GM18526 (cell line): Measurements from ENCODE around the gene ZNF823.

Source experiments
- POLR2A ChIP-seq: IDR thresholded peaks from 3 replicates; pipeline ENCODE4 v1.6.1; 2011; ENCODE audit not compliant: insufficient read length; ENCODE audit errors: extremely low read depth

The ZNF823 gene

DNA sequence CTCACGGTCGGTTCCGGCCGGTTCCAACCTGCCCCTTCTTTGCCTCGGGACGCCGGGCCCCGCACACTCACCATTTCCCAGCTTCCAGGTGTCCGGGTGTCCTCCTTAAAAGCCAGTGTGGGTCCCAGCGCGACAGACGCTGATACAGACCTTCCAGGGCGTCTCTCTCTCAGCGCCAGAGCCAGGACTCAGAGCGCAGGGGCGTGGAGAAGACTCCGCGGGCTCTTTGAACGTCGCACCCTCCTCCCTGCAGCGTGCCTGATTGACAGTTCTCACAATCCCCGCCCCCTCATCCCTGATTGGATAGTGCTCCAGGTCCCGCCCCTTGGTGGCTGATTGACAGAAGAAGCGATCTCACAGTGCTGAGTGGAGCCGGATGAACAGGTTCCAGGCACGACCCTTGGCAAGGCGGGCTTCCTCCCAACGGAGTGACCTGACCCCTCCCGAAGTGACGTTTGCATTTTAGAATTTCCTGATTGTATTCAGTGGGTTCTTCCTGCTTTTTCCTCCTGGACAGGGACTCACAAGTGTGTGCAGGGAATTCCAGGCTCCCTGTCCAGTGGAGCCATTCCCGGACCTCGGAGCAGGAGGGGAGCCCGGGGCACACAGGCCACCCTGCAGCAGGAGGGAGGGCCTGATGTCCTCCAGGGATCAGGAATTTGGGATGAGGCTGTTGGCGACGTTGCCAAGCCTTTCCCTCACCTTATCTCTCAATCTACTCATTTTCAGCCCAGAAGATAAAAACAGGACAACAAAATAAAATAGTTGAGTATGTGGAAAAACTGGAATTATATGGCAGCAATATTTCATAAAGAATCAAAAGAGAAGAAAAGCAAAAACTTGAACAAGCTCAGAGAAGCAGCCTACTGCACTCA, at the start of gene ZNF823:
ZNF823 (minus strand) TSS at position 201 of the 875 bp plus-strand sequence; CDS start at position 74, 127 bp downstream.
- TF ChIP-seq POLR2A: peak; percentile 64

DNA sequence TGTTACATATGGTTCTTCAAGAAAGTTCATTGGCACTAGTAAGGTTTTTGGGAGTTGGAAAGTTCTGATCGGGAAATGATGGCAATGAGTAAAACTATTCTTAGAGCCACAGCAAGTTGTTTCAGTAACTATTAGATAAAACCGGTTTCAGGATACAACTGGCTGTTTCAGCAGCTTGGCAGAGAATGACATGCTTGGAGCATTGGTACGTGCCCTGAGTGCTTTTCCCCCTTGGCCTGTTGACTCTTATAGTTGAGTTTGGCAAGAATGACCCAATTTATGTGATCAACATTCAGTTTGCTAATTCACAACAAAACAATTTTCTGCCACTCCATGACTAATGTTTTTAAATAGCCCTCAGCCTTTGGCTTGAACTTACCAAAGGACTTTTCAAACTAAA, 48.8 kb upstream of the ZNF823 start:
- no peak for TF ChIP-seq POLR2A

DNA sequence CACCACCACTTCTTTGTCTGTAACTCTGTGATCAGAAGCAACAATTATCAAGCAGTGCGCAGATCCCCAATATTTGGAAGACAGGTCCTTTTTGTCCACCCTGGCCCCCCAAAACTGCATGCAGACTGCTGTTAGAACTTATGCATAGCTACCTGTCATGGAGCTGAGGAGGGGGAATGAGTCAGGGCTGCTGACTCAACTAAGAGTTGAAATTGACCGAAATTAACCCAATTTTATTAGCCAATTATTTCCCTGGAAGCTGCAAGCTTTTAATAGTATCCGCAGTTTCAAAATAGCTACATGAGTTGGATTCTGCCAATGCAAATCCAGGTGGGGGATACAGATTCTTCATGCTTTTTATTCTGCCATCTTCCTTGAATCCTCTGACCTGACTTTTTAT, 45.6 kb upstream of the ZNF823 start:
- no peak for TF ChIP-seq POLR2A

DNA sequence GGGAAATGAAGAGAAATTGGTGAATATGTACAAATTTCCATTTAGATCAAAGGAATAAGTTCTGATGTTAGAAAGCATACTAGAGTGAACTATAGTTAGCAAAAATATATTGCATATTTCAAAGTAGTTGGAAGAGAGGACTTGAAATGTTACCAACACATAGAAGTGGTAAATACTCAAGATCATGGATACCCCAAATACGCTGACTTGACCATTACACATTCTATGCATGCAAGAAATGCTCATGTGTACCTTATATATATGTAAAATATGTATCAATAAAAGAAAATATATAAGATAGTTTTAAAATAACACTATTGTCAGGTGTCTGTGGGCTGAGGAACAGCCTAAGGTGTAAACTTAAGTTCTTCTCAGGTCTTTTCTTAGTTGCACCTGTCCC, 45.0 kb upstream of the ZNF823 start:
- no peak for TF ChIP-seq POLR2A

DNA sequence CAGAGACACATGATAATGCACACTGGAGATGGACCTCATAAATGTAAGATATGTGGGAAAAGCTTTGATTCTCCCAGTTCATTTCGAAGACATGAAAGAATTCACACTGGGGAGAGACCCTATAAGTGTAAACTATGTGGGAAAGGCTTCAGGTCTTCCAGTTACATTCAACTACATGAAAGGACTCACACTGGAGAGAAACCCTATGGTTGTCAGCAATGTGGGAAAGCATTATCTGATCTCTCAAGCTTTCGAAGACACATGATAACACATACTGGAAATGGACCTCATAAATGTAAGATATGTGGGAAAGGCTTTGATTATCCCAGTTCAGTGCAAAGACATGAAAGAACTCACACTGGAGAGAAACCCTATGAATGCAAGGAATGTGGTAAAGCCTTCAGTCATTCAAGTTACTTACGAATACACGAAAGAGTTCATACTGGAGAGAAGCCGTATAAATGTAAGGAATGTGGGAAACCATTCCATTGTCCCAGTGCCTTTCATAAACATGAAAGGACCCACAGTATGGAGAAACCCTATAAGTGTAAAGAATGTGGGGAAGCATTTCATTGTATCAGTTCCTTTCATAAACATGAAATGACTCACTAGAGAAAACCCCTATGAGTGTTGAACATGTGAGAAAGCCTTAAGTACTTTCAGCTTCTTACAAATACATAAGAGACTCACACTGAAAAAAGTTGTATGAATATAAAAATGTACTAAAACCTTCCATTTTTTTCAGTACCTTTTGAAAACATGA, 42.7 kb upstream of the ZNF823 start:
- no peak for TF ChIP-seq POLR2A

DNA sequence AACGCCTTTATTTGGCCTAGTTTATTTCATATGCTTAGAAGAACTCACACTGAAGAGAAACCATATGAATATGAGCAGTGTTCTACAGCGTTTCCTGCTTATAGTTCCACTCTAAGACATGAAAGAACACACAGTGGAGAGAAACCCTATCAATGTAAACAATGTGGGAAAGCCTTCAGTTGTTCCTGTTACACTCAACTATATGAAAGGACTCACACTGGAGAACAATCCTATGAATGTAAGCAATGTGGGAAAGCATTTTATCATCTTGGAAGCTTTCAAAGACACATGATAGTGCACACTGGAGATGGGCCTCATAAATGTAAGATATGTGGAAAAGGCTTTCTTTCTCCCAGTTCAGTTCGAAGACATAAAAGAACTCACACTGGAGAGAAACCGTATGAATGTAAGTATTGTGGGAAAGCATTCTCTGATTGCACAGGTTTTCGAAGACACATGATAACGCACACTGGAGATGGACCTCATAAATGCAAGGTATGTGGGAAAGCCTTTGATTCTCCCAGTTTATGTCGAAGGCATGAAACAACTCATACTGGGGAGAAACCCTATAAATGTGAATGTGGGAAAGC, 41.8 kb upstream of the ZNF823 start:
- no peak for TF ChIP-seq POLR2A

DNA sequence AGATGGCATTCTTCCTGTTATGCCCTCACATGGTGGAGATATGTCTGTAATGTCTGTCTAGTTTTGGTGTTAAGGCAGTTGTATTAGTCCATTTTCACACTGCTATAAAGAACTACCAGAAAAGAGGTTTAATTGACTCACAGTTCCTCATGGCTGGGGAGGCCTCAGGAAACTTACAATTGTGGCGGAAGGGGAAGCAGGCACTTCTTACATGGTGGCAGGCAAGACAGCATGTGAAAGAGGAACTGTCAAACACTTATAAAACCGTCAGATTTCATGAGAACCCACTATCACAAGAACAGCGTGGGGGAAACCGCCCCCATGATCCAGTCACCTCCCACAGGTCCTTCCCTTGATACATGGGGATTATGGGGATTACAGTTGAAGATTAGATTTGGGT, 31.2 kb upstream of the ZNF823 start:
- TF ChIP-seq POLR2A: no peak

DNA sequence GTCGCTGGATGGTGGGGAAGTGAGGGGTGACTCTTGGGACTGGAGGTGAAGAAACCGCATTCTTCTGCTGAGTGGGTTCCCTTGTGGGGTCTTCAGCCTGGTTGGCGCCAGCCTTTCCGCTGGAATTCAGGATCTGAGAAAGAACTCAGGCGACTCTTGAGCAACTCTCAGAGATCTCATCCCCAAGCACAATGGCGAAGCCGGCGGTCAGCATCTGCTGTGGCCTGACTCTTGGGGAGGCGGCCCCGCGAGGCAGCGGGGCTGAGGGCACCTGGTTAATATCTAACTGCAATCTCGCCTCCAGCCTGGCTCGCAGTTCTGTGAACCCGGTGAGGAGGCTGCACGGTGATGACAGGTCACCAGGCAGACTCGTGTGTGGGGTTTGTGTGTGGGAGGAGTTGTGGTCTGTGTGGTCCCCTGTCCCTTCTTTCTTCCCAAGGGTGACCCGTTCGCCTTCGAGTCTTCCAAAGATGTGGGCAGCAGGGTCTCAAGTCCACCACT, 28.9 kb upstream of the ZNF823 start:
- peak; percentile 25 for TF ChIP-seq POLR2A

DNA sequence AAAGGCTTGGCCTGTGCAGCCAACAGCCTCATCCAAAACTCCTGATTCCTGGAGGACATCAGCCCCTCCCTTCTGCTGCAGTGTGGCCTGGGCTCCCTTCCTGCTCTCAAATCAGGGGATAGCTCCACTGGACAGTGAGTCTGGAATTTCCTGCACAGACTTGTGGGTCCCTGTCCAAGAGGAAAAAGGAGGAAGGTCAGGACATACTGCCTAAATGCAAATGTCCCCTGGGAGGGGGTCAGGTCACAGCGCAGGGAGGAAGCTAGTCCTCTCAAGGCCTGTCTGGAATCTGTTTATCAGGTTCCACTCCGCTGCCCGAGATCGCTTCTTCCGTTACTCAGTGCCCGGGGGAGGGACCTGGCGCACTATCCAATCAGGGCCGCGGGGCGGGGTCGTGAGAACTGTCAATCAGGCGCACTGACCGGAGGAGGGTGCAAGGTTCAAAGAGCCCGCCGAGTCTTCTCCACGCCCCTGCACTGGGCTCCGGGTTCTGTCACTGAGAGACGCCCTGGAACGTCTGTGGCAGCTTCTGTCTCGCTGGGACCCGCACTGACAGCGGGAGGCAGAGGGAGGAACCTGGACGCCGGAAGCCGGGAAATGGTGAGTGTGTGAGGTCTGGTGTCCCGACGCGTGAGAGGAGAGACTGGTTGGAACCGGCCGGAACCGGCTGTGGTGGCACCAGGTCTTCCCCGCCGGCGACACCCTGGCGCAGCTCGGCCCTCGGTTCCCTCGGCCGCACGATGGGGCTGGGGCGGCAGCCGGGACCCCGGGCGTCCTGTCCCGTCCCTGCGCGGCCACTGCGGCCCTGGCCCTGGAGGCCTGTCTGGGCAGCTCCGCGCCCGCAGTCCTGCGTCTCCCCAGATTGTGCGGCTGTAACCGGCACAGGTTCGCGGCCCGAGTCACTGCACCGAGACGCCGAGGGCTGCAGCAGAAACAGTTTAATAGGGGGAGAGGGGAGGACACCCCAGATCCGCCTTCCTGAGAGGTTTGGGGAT, 28.1 kb upstream of the ZNF823 start, which contains the start of gene ZNF441:
ZNF441 (plus strand) TSS at position 404 of the 995 bp plus-strand sequence; CDS start at position 598, 194 bp downstream.
- TF ChIP-seq POLR2A: peak; percentile 80

DNA sequence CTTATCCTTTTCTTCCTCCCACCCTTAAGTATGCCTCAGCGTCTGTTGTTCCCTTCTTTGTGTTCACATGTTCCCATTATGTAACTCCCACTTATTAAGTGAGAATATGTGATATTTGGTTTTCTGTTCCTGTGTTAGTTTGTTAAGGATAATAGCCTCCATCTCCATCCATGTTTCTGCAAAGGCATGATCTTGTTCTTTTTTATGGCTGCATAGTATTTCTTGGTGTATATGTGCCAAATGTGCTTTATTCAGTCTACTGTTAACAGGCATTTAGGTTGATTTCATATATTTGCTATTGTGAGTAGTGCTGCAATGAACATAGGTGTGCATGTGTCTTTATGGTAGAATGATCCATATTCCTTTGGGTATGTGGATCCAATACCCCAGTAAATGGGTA, 24.9 kb upstream of the ZNF823 start:
- no peak for TF ChIP-seq POLR2A

DNA sequence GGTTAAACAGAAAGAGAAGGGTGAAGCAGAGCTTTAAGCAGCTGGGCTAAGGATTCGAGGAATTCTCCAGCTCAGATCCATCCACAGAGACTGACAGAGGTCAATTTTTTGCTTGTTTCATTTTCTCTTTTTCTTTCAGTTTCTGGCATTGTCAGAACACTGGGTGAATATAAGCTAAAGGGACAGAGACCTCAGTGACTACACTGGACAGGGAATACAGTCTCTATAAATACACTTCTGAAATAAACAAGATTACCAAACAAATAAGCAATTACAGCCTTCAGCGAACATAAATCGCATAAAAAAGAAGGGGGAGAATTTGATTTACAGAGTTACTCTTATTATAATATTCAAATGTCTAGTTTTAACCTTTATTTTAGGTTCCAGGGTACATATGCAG, 24.4 kb upstream of the ZNF823 start:
- TF ChIP-seq POLR2A: no peak

DNA sequence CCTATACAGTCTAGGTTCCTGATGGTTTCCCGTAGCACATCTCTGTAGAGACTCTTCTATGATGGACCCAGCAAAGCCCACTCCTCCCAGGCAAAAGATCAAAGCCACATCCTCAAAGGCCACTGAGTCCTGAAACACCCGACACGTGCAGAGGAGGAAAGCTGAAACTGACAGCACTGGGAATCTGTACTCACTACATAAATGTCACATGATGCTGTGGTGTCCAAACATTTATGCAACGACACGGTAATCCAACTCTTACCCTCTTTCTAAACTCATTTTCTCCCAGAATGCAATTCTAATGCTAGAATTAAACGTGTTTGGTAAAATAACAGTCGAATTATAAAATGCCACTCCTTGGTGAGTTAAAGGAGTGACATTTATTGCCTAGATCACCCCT, 21.1 kb upstream of the ZNF823 start:
- no peak for TF ChIP-seq POLR2A

DNA sequence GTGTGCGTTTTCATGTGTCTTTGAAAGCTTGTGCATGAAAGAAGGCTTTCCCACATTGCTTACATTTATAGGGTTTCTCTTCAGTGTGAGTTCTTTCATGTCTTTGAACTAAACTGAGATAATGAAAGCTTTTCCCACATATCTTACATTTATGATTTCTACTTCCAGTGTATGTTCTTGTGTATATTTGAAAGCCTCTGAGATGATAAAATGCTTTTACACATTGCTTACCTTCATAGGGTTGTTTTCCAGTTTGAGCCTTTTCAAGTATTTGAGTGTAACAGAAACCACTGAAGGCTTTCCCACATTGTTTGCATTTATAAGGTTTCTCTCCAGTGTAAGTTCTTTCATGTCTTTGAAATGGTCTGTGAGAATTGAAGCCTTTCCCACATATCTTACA, 18.2 kb upstream of the ZNF823 start:
- no peak for TF ChIP-seq POLR2A

DNA sequence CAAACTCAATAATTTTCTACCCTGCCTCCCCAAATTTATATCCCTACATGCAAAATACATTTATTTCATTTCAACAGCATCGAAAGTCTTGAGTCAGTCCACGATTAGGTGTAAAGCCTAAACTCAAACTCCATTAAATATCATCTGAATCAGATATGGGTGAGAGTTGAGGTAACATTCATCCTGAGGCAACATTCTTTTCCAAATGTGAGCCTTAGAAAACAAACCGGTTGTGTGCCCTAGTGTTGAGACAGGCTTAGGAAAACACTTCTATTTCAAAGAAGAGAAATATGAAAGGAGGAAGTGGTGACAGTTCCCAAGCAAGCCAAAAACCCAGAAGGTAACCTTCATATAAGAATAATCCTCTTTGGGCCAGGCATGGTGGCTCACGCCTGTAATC, 15.9 kb upstream of the ZNF823 start:
- TF ChIP-seq POLR2A: no peak
